HG02884 (cell line): ENCODE measurements around the gene MRPS23.
"Not testable (repeated sequence)": the region's sequence is repeated elsewhere in the genome, so short reads cannot be mapped to it uniquely, and the experiment has no call there.

Experiments used
- ATAC-seq: cut with Tn5 transposase; IDR thresholded peaks from one replicate; pipeline ENCODE4 v1.9.1; 2021; ENCODE audit warnings: mild to moderate bottlenecking, moderate library complexity; ENCODE audit not compliant: unreplicated experiment

MRPS23 gene

GRCh38 chr17:57864273-57864672 lies 14.4 kb upstream of the MRPS23 start:
- ATAC-seq, result no peak

- no peak for ATAC-seq
These were observed 13.1 kb upstream of the MRPS23 start for GRCh38 chr17:57862694-57863667.

- ATAC-seq, result no peak
These were observed 12.2 kb upstream of the MRPS23 start for GRCh38 chr17:57861790-57862693.

- ATAC-seq, result no peak
These were observed 11.4 kb upstream of the MRPS23 start for GRCh38 chr17:57861000-57861789.

GRCh38 chr17:57860414-57860999 lies 10.7 kb upstream of the MRPS23 start:
- no peak for ATAC-seq

GRCh38 chr17:57859601-57860413 lies 10.0 kb upstream of the MRPS23 start:
- ATAC-seq, result no peak

- no peak for ATAC-seq
These were observed 9.0 kb upstream of the MRPS23 start for GRCh38 chr17:57858838-57859237.

- no peak for ATAC-seq
These were observed 7.2 kb upstream of the MRPS23 start for GRCh38 chr17:57856792-57857620.

GRCh38 chr17:57855391-57856035 lies 5.7 kb upstream of the MRPS23 start:
- no peak for ATAC-seq

- ATAC-seq, result no peak
These were observed 3.9 kb upstream of the MRPS23 start for GRCh38 chr17:57853695-57854094.

- ATAC-seq, result no peak
These were observed 3.1 kb upstream of the MRPS23 start for GRCh38 chr17:57852955-57853328.

- ATAC-seq, result no peak
These were observed 2.5 kb upstream of the MRPS23 start for GRCh38 chr17:57852092-57852954.

GRCh38 chr17:57849163-57849873 lies 526 bp downstream of the MRPS23 start:
- no peak for ATAC-seq

GRCh38 chr17:57846056-57846945 lies 3.5 kb downstream of the MRPS23 start:
- ATAC-seq, result not testable (repeated sequence)

GRCh38 chr17:57842280-57842679 lies 7.6 kb downstream of the MRPS23 start:
- no peak for ATAC-seq

GRCh38 chr17:57839571-57839923 lies 10.3 kb downstream of the MRPS23 start:
- no peak for ATAC-seq
